Measurements from ENCODE around the gene ABHD14A.

The ABHD14A gene

DNA sequence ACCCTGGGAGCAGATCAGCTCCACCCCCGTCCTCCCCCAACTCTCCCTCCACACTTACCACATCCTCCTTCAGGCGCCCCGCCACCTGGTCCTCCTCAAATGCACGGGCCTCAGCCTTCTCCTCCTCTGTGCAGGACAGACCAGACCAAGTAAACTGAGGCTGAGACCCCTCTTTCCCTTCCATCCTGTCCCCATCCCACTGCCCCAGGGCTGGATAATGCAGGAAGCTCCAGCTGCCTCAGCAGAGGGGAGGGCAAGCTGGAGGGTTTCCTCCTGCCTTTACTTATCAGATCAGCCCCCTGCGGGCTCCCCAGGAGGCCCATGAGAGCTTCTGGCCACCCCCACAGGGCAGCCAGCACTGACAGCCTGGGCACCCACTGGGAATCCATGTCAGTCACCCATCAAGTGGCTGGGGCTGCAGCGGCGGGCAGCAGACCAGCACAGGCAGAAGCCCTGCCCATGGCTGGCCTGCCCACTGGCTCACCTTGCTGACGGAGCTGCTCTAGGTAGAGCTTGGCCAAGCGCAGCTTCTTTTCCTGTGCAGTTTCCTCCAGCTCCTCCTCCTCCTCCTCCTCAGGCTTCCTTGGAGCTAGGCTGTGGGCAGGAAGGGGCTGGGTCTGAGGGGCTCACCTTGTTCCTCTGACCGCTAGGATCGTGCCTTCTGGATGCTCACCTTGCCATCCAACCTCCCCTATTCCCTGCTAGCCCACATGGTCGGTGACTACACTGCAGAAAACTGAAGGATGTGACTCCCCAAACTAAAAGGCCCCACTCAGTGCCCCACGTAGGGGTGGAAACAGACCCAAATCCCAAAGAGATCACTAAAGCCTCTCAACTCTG lies 37.0 kb upstream of the ABHD14A start:
- H3K23ac ChIP-seq (ENCODE audit: low read length in 2 of 2), result no peak overlapping the region
- no peak for DNase-seq
- no peaks in the 10 kb centered on the region for H3K9me3 ChIP-seq (ENCODE audit: control insufficient read depth, low read length)
- no peak overlapping the region for H3K4me3 ChIP-seq (ENCODE audit: insufficient read depth in 1 of 2, low read depth in 1 of 2, low read length in 2 of 2)
- H3K4ac ChIP-seq (ENCODE audit: low read depth in 1 of 2, low read length in 2 of 2), result no peak overlapping the region
- H3K14ac ChIP-seq (ENCODE audit: low read length in 2 of 2), result no peak overlapping the region
- H2BK120ac ChIP-seq (ENCODE audit: low read depth, low read length), result no peak overlapping the region
- H3K27me3 ChIP-seq (ENCODE audit: control insufficient read depth in 1 of 2, insufficient read depth in 1 of 2, low read length in 2 of 2), result no peaks in the 10 kb centered on the region
- no peak overlapping the region for H4K91ac ChIP-seq (ENCODE audit: low read length)
- H4K8ac ChIP-seq (ENCODE audit: low read length), result no peak overlapping the region
- H3K18ac ChIP-seq (ENCODE audit: low read depth in 1 of 2, low read length in 2 of 2), result no peak overlapping the region
- peaks cover 60 to 65% of the 10 kb centered on the region in 2 experiments for H3K36me3 ChIP-seq (ENCODE audit: control insufficient read depth in 1 of 2, insufficient read depth in 2 of 2, low read depth in 1 of 2, low read length in 2 of 2)
- H2BK5ac ChIP-seq (ENCODE audit: low read depth, low read length, poor library complexity, severe bottlenecking), result no peak overlapping the region
- H3K4me2 ChIP-seq (ENCODE audit: low read length, poor library complexity, severe bottlenecking), result no peak overlapping the region
- H2AK5ac ChIP-seq (ENCODE audit: low read length, severe bottlenecking), result no peak overlapping the region
- no peak overlapping the region for H2AFZ ChIP-seq (ENCODE audit: low read depth, low read length)
- no peak overlapping the region for H3K27ac ChIP-seq (ENCODE audit: low read length, poor library complexity, severe bottlenecking)
- H3K4me1 ChIP-seq (ENCODE audit: control insufficient read depth, insufficient read depth, low read depth, low read length), result peaks cover 16% of the 10 kb centered on the region
- no peak overlapping the region for H2BK15ac ChIP-seq (ENCODE audit: low read depth, poor library complexity, severe bottlenecking)
- 95% methylated on average over 11 of the region's 13 CpGs for WGBS
- H3K79me1 ChIP-seq (replicated peaks; ENCODE audit: low read length, poor library complexity, severe bottlenecking), result peaks cover 32% of the 10 kb centered on the region
- no peak overlapping the region for H2BK12ac ChIP-seq (ENCODE audit: low read length in 2 of 2)
- no peak overlapping the region for H3K9ac ChIP-seq (ENCODE audit: low read length)

DNA sequence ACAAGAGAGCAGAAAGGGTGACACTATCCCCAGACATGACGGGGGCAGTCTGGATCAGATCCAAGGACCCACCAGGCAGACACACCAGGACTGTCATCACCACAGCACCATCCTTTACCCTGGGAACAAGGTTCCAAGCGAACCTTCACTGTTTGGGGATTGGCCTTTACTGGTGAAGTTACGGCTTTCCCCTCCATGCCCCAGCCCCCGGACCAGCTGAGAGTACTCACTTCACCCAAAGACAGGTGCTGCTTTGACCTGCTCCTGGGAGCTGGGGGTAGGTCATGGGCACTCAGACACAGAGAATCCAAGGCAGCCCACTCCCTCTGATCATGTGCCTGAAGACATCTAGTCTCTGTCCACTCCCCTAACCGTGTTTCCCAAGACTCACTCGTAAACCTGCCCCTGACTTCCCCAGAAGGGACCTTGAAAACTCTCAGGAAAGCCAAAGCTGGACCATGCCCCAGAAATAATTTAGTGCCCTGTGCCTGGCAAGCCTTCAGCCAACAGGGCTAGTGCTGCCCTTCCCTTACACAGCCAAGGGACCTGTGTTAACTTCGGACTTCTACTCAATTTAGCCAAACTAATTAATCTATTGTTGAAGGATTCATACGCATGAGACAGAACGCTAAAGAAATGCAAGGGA lies 36.0 kb upstream of the ABHD14A start:
- peaks cover 19% of the 10 kb centered on the region for H3K4me1 ChIP-seq (ENCODE audit: control insufficient read depth, insufficient read depth, low read depth, low read length)
- no peak overlapping the region for H3K4me3 ChIP-seq (ENCODE audit: insufficient read depth in 1 of 2, low read depth in 1 of 2, low read length in 2 of 2)
- peaks cover 54 to 55% of the 10 kb centered on the region in 2 experiments for H3K36me3 ChIP-seq (ENCODE audit: control insufficient read depth in 1 of 2, insufficient read depth in 2 of 2, low read depth in 1 of 2, low read length in 2 of 2)
- no peak overlapping the region for H3K23ac ChIP-seq (ENCODE audit: low read length in 2 of 2)
- no peak overlapping the region for H2BK15ac ChIP-seq (ENCODE audit: low read depth, poor library complexity, severe bottlenecking)
- H2BK12ac ChIP-seq (ENCODE audit: low read length in 2 of 2), result no peak overlapping the region
- no peak for DNase-seq
- H3K14ac ChIP-seq (ENCODE audit: low read length in 2 of 2), result no peak overlapping the region
- H3K4me2 ChIP-seq (ENCODE audit: low read length, poor library complexity, severe bottlenecking), result no peak overlapping the region
- H3K9me3 ChIP-seq (ENCODE audit: control insufficient read depth, low read length), result no peaks in the 10 kb centered on the region
- H3K27ac ChIP-seq (ENCODE audit: low read length, poor library complexity, severe bottlenecking), result no peak overlapping the region
- no peak overlapping the region for H2AK5ac ChIP-seq (ENCODE audit: low read length, severe bottlenecking)
- no peak overlapping the region for H4K8ac ChIP-seq (ENCODE audit: low read length)
- no peak overlapping the region for H2AFZ ChIP-seq (ENCODE audit: low read depth, low read length)
- no peak overlapping the region for H2BK120ac ChIP-seq (ENCODE audit: low read depth, low read length)
- peaks cover 34% of the 10 kb centered on the region for H3K79me1 ChIP-seq (replicated peaks; ENCODE audit: low read length, poor library complexity, severe bottlenecking)
- no peaks in the 10 kb centered on the region for H3K27me3 ChIP-seq (ENCODE audit: control insufficient read depth in 1 of 2, insufficient read depth in 1 of 2, low read length in 2 of 2)
- WGBS, result 96% methylated on average over 8 of the region's 9 CpGs
- H3K18ac ChIP-seq (ENCODE audit: low read depth in 1 of 2, low read length in 2 of 2), result no peak overlapping the region
- no peak overlapping the region for H4K91ac ChIP-seq (ENCODE audit: low read length)
- no peak overlapping the region for H3K9ac ChIP-seq (ENCODE audit: low read length)
- no peak overlapping the region for H2BK5ac ChIP-seq (ENCODE audit: low read depth, low read length, poor library complexity, severe bottlenecking)
- H3K4ac ChIP-seq (ENCODE audit: low read depth in 1 of 2, low read length in 2 of 2), result no peak overlapping the region

DNA sequence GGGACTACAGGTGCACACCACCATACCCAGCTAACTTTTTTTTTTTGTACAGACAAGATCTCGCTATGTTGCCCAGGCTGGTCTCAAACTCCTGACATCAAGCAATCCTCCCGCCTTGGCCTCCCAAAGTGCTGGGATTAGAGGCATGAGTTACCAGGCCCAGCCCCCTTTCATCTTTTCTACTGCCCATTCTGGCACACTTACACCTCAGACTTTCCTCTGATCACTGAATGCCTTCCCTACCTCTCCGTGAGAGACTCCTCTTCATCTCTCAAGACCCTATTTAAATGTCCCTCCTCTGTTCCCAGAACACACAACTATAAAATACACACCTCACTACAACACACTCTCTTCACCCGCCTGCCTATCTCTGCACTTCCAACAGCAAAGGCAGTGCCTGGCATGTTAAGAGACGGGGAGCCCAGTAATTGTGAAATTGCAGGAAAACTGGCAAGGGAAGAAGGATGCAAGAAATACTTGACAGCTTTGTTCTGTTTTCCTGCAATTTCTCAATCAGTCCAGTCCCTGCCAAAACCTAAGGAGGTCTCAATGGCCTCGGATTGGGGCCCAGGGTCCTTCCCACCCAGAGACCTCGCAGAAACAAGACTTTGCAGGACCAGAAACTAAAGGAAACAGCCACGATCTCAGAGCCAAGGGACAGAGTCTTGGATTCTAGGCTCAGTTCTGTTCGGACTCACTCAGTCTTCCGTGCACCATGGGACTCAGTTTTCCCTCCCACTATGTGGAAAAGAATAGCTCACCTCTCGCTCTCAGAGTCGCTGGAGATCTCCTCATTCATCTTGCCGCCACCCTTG lies 34.0 kb upstream of the ABHD14A start:
- H3K4me3 ChIP-seq (ENCODE audit: insufficient read depth in 1 of 2, low read depth in 1 of 2, low read length in 2 of 2), result peak overlapping the region; percentile 84 to 94
- no peak overlapping the region for H4K8ac ChIP-seq (ENCODE audit: low read length)
- H3K27ac ChIP-seq (ENCODE audit: low read length, poor library complexity, severe bottlenecking), result no peak overlapping the region
- no peak overlapping the region for H2BK15ac ChIP-seq (ENCODE audit: low read depth, poor library complexity, severe bottlenecking)
- H3K23ac ChIP-seq (ENCODE audit: low read length in 2 of 2), result peak overlapping the region in 1 of 2 experiments; percentile 78
- no peak overlapping the region for H2BK120ac ChIP-seq (ENCODE audit: low read depth, low read length)
- no peaks in the 10 kb centered on the region for H3K9me3 ChIP-seq (ENCODE audit: control insufficient read depth, low read length)
- H4K91ac ChIP-seq (ENCODE audit: low read length), result no peak overlapping the region
- no peak overlapping the region for H2AFZ ChIP-seq (ENCODE audit: low read depth, low read length)
- H3K18ac ChIP-seq (ENCODE audit: low read depth in 1 of 2, low read length in 2 of 2), result no peak overlapping the region
- H2AK5ac ChIP-seq (ENCODE audit: low read length, severe bottlenecking), result no peak overlapping the region
- WGBS, result 32% methylated on average over 13 of the region's 13 CpGs
- peak overlapping the region; percentile 93 for H3K9ac ChIP-seq (ENCODE audit: low read length)
- H3K14ac ChIP-seq (ENCODE audit: low read length in 2 of 2), result no peak overlapping the region
- H3K4ac ChIP-seq (ENCODE audit: low read depth in 1 of 2, low read length in 2 of 2), result no peak overlapping the region
- no peak overlapping the region for H2BK5ac ChIP-seq (ENCODE audit: low read depth, low read length, poor library complexity, severe bottlenecking)
- H3K4me2 ChIP-seq (ENCODE audit: low read length, poor library complexity, severe bottlenecking), result peak overlapping the region; percentile 96
- H3K27me3 ChIP-seq (ENCODE audit: control insufficient read depth in 1 of 2, insufficient read depth in 1 of 2, low read length in 2 of 2), result no peaks in the 10 kb centered on the region
- peak; percentile 41 for DNase-seq
- H3K4me1 ChIP-seq (ENCODE audit: control insufficient read depth, insufficient read depth, low read depth, low read length), result peaks cover 19% of the 10 kb centered on the region
- peaks cover 31% of the 10 kb centered on the region for H3K79me1 ChIP-seq (replicated peaks; ENCODE audit: low read length, poor library complexity, severe bottlenecking)
- peaks cover 55% of the 10 kb centered on the region in 2 experiments for H3K36me3 ChIP-seq (ENCODE audit: control insufficient read depth in 1 of 2, insufficient read depth in 2 of 2, low read depth in 1 of 2, low read length in 2 of 2)
- H2BK12ac ChIP-seq (ENCODE audit: low read length in 2 of 2), result no peak overlapping the region

DNA sequence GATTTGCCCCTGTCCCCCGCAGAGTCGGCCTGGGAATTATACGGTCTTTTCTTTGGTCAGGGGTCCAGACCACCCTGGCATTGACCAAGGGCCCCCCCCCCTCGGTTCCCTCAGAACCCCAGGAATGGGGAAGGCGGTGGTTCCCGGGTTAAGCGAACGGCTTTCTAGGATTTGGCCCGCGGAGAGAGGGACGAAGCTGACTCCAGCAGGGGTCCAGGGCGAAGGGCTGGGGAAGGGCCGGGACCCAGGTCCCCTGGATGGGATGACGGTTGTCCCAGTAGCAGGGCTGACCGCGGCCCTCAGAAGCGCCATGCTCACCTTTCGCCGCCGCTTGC lies 33.4 kb upstream of the ABHD14A start:
- Histone ChIP-seq H4K8ac (ENCODE audit: low read length) (no peak overlapping the region), H3K23ac (ENCODE audit: low read length in 2 of 2) (peak overlapping the region in 1 of 2 experiments; percentile 78), H3K79me1 (replicated peaks; ENCODE audit: low read length, poor library complexity, severe bottlenecking) (peaks cover 31% of the 10 kb centered on the region), H3K14ac (ENCODE audit: low read length in 2 of 2) (no peak overlapping the region), H4K91ac (ENCODE audit: low read length) (no peak overlapping the region), H3K27me3 (ENCODE audit: control insufficient read depth in 1 of 2, insufficient read depth in 1 of 2, low read length in 2 of 2) (no peaks in the 10 kb centered on the region), H2AK5ac (ENCODE audit: low read length, severe bottlenecking) (no peak overlapping the region), H3K18ac (ENCODE audit: low read depth in 1 of 2, low read length in 2 of 2) (peak overlapping the region in 1 of 2 experiments; percentile 4), H2BK15ac (ENCODE audit: low read depth, poor library complexity, severe bottlenecking) (no peak overlapping the region), H3K36me3 (ENCODE audit: control insufficient read depth in 1 of 2, insufficient read depth in 2 of 2, low read depth in 1 of 2, low read length in 2 of 2) (peaks cover 53 to 55% of the 10 kb centered on the region in 2 experiments), H3K4me3 (ENCODE audit: insufficient read depth in 1 of 2, low read depth in 1 of 2, low read length in 2 of 2) (peak overlapping the region; percentile 84 to 94), H2BK5ac (ENCODE audit: low read depth, low read length, poor library complexity, severe bottlenecking) (no peak overlapping the region), H3K27ac (ENCODE audit: low read length, poor library complexity, severe bottlenecking) (no peak overlapping the region), H3K4ac (ENCODE audit: low read depth in 1 of 2, low read length in 2 of 2) (no peak overlapping the region), H3K4me1 (ENCODE audit: control insufficient read depth, insufficient read depth, low read depth, low read length) (peaks cover 19% of the 10 kb centered on the region), H3K9me3 (ENCODE audit: control insufficient read depth, low read length) (no peaks in the 10 kb centered on the region), H2AFZ (ENCODE audit: low read depth, low read length) (no peak overlapping the region), H3K4me2 (ENCODE audit: low read length, poor library complexity, severe bottlenecking) (peak overlapping the region; percentile 96), H3K9ac (ENCODE audit: low read length) (peak overlapping the region; percentile 93), H2BK12ac (ENCODE audit: low read length in 2 of 2) (no peak overlapping the region), H2BK120ac (ENCODE audit: low read depth, low read length) (no peak overlapping the region)
- WGBS, result under 1% methylated on average over 19 of the region's 20 CpGs
- no peak for DNase-seq

All from mesenchymal stem cell (in vitro differentiated cells and primary cell).